Left lung (tissue), 10 donors: Measurements from ENCODE around the gene RASGRP2. TPM values are rescaled to one million over a fixed set of nuclear protein-coding genes. Genes with fewer than 3 reads are reported as not detected.

ENCODE experiments used
- ATAC-seq: fragments of 200-7000 bp; cut with Tn5 transposase; one replicate; pipeline ENCODE4 v1.9.1; 2020; ENCODE audit warnings: moderate library complexity
- DNase-seq, 4 donors: peaks; one replicate each; pipeline ENCODE4 v3.0.0-alpha.2; 2013 to 2020
- H3K27ac ChIP-seq, 2 donors: fragments of 200-600 bp; sonication (generic) in 1 of 2; one replicate each; pipeline versions ENCODE4 v1.5.0 to v1.8.0; 2020 to 2021
- H3K27me3 ChIP-seq, 2 donors: fragments of 200-600 bp; sonication (generic) in 1 of 2; one replicate each; pipeline versions ENCODE4 v1.5.0 to v1.8.0; 2020 to 2021
- H3K36me3 ChIP-seq, 2 donors: fragments of 200-600 bp; sonication (generic) in 1 of 2; one replicate each; pipeline versions ENCODE4 v1.5.0 to v1.8.0; 2020 to 2021
- H3K4me1 ChIP-seq, 2 donors: fragments of 200-600 bp; one replicate each; pipeline ENCODE4 v1.8.0; 2021
- H3K4me3 ChIP-seq, 2 donors: fragments of 200-600 bp; sonication (generic) in 1 of 2; one replicate each; pipeline versions ENCODE4 v1.5.0 to v1.8.0; 2020 to 2021; ENCODE audit warnings: mild to moderate bottlenecking in 1 of 2
- H3K9me3 ChIP-seq, 2 donors: fragments of 200-600 bp; sonication (generic) in 1 of 2; one replicate each; pipeline versions ENCODE4 v1.5.0 to v1.8.0; 2020 to 2021
- CTCF ChIP-seq, 2 donors: fragments of 200-600 bp; sonication (generic) in 1 of 2; IDR thresholded peaks; one replicate each; pipeline versions ENCODE4 v1.5.0 to v1.8.0; 2021; ENCODE audit warnings: antibody characterized with exemption in 2 of 2
- intact Hi-C, 2 donors: fragments of 100-400 bp; cut with DNase I; formaldehyde crosslinking; loops; one replicate each; pipeline versions ENCODE4 v1.11.2 to v1.14.2; 2022
- polyA plus RNA-seq, 6 donors: library from polyadenylated mRNA; unstranded; fragments of 120-200 nt; gene quantifications; one replicate each; pipeline ENCODE4 v1.2.1, GENCODE V29; 2013; ENCODE audit not compliant: insufficient read length in 6 of 6
- total RNA-seq, 2 donors: library from RNA; stranded (reverse); fragmentation: NEBNext Ultra II Directional; extraction: Animal tissue kit (Norgen Biotek cat#: 25700); gene quantifications; one replicate each; pipeline ENCODE4 v1.2.1, GENCODE V29; 2021
- donor health status: DM: no; HTN: yes; CAD: no.
- donor health status: DM: no; HTN: no; CAD: no.

RASGRP2 gene
- total and polyA plus RNA-seq, 8 donors = 9.0 to 35.3 (median 9.9) TPM

- Histone ChIP-seq H3K36me3 (no peaks in the 10 kb centered on the region), H3K27me3 (peaks cover 0 to 22% of the 10 kb centered on the region in 2 donors), H3K4me1 (no peaks in the 10 kb centered on the region), H3K4me3 (no peak overlapping the region), H3K27ac (no peak overlapping the region), H3K9me3 (no peaks in the 10 kb centered on the region)
- ATAC-seq = no peak
- intact Hi-C loops = no loop called here
- TF ChIP-seq CTCF (IDR thresholded peaks at IDR 0.05) = no peak
- DNase-seq = no peak
Observed at GRCh38 chr11:64698427-64698826, 45.5 kb downstream of the RASGRP2 start.

GRCh38 chr11:64697663-64698375 is 46.1 kb downstream of the RASGRP2 start:
- no peak for ATAC-seq
- no peak for TF ChIP-seq CTCF (IDR thresholded peaks at IDR 0.05)
- H3K27ac ChIP-seq = no peak overlapping the region
- peaks cover 5 to 24% of the 10 kb centered on the region in 2 donors for H3K27me3 ChIP-seq
- no peaks in the 10 kb centered on the region for H3K4me1 ChIP-seq
- no peak overlapping the region for H3K4me3 ChIP-seq
- DNase-seq = no peak
- intact Hi-C loops = no loop called here
- H3K9me3 ChIP-seq = no peaks in the 10 kb centered on the region
- H3K36me3 ChIP-seq = no peaks in the 10 kb centered on the region

- H3K4me1 ChIP-seq = no peaks in the 10 kb centered on the region
- H3K4me3 ChIP-seq = no peak overlapping the region
- DNase-seq (no peak), ATAC-seq (no peak)
- H3K9me3 ChIP-seq = no peaks in the 10 kb centered on the region
- no peak for TF ChIP-seq CTCF (IDR thresholded peaks at IDR 0.05)
- peaks cover 11 to 35% of the 10 kb centered on the region in 2 donors for H3K27me3 ChIP-seq
- intact Hi-C loops = no loop called here
- no peak overlapping the region for H3K27ac ChIP-seq
- no peaks in the 10 kb centered on the region for H3K36me3 ChIP-seq
Observed at GRCh38 chr11:64696045-64696444, 47.9 kb downstream of the RASGRP2 start.

- no peak overlapping the region for H3K27ac ChIP-seq
- ATAC-seq = no peak
Observed at GRCh38 chr11:64695548-64695947, 48.4 kb downstream of the RASGRP2 start.

More at GRCh38 chr11:64695548-64695947, 48.4 kb downstream of the RASGRP2 start:
- H3K4me1 ChIP-seq = no peaks in the 10 kb centered on the region
- TF ChIP-seq CTCF (IDR thresholded peaks at IDR 0.05) = no peak
- intact Hi-C loops = no loop called here
- no peak overlapping the region for H3K4me3 ChIP-seq
- no peaks in the 10 kb centered on the region for H3K9me3 ChIP-seq
- H3K27me3 ChIP-seq = peaks cover 11 to 35% of the 10 kb centered on the region in 2 donors
- no peaks in the 10 kb centered on the region for H3K36me3 ChIP-seq
- no peak for DNase-seq
